ENCODE data around the gene SIGLEC1.

The SIGLEC1 gene

GRCh38 chr20:3727401-3728021 is 15.1 kb upstream of the SIGLEC1 start:
- DNase-seq (ENCODE audit: low spot score), result no peak

- DNase-seq (ENCODE audit: low spot score), result no peak
Measured at GRCh38 chr20:3724356-3724755, 12.0 kb upstream of the SIGLEC1 start.

- no peak for DNase-seq (ENCODE audit: low spot score)
Measured at GRCh38 chr20:3723284-3723683, 10.9 kb upstream of the SIGLEC1 start.

- no peak for DNase-seq (ENCODE audit: low spot score)
Measured at GRCh38 chr20:3721912-3722311, 9.5 kb upstream of the SIGLEC1 start.

GRCh38 chr20:3720626-3721025 is 8.2 kb upstream of the SIGLEC1 start:
- DNase-seq (ENCODE audit: low spot score), result no peak

- DNase-seq (ENCODE audit: low spot score), result no peak
Measured at GRCh38 chr20:3720068-3720467, 7.7 kb upstream of the SIGLEC1 start.

GRCh38 chr20:3719046-3719445 is 6.6 kb upstream of the SIGLEC1 start:
- no peak for DNase-seq (ENCODE audit: low spot score)

GRCh38 chr20:3716195-3716834 is 3.9 kb upstream of the SIGLEC1 start:
- DNase-seq (ENCODE audit: low spot score), result no peak

- no peak for DNase-seq (ENCODE audit: low spot score)
Measured at GRCh38 chr20:3714092-3714491, 1.7 kb upstream of the SIGLEC1 start.

GRCh38 chr20:3711484-3711941 is 887 bp downstream of the SIGLEC1 start:
- DNase-seq (ENCODE audit: low spot score), result no peak

GRCh38 chr20:3710703-3711483 is 1.5 kb downstream of the SIGLEC1 start:
- no peak for DNase-seq (ENCODE audit: low spot score)

- no peak for DNase-seq (ENCODE audit: low spot score)
Measured at GRCh38 chr20:3710011-3710466, 2.4 kb downstream of the SIGLEC1 start.

- DNase-seq (ENCODE audit: low spot score), result no peak
Measured at GRCh38 chr20:3707508-3707899, 4.9 kb downstream of the SIGLEC1 start.

GRCh38 chr20:3706774-3707507 is 5.5 kb downstream of the SIGLEC1 start:
- no peak for DNase-seq (ENCODE audit: low spot score)

- DNase-seq (ENCODE audit: low spot score), result no peak
Measured at GRCh38 chr20:3705970-3706739, 6.2 kb downstream of the SIGLEC1 start.

- no peak for DNase-seq (ENCODE audit: low spot score)
Measured at GRCh38 chr20:3705491-3705969, 6.9 kb downstream of the SIGLEC1 start.

- no peak for DNase-seq (ENCODE audit: low spot score)
Measured at GRCh38 chr20:3704087-3704486, 8.3 kb downstream of the SIGLEC1 start.

- no peak for DNase-seq (ENCODE audit: low spot score)
Measured at GRCh38 chr20:3702611-3703391, 9.6 kb downstream of the SIGLEC1 start.

- no peak for DNase-seq (ENCODE audit: low spot score)
Measured at GRCh38 chr20:3701061-3701998, 11.1 kb downstream of the SIGLEC1 start.

Data from kidney capillary endothelial cell (primary cell).